A673 (cell line): Measurements from ENCODE around the gene APOL1.

Source experiments
- CTCF ChIP-seq: fragments of 300-800, 200-600 bp; sonication (generic); conservative IDR thresholded peaks from 2 replicates; pipeline ENCODE4 v1.5.1; 2017; ENCODE audit warnings: low read depth, mild to moderate bottlenecking, antibody characterized with exemption, low read length, moderate library complexity, mixed read lengths
- EZH2 ChIP-seq: fragments of 200-600 bp; sonication (generic); IDR thresholded peaks from 2 replicates; pipeline ENCODE4 v1.6.1; 2017; ENCODE audit warnings: borderline replicate concordance, low read depth, mild to moderate bottlenecking, mixed read lengths, antibody characterized with exemption, low read length; ENCODE audit not compliant: poor library complexity, severe bottlenecking

GRCh38 chr22:36223504-36223903 is 29.4 kb upstream of the APOL1 start:
- TF ChIP-seq EZH2 (no peak), CTCF (no peak)
